ENCODE measurements around the gene RRAS2.
"Not testable (repeated sequence)": the region's sequence is repeated elsewhere in the genome, so short reads cannot be mapped to it uniquely, and the experiment has no call there.

The RRAS2 gene

DNA sequence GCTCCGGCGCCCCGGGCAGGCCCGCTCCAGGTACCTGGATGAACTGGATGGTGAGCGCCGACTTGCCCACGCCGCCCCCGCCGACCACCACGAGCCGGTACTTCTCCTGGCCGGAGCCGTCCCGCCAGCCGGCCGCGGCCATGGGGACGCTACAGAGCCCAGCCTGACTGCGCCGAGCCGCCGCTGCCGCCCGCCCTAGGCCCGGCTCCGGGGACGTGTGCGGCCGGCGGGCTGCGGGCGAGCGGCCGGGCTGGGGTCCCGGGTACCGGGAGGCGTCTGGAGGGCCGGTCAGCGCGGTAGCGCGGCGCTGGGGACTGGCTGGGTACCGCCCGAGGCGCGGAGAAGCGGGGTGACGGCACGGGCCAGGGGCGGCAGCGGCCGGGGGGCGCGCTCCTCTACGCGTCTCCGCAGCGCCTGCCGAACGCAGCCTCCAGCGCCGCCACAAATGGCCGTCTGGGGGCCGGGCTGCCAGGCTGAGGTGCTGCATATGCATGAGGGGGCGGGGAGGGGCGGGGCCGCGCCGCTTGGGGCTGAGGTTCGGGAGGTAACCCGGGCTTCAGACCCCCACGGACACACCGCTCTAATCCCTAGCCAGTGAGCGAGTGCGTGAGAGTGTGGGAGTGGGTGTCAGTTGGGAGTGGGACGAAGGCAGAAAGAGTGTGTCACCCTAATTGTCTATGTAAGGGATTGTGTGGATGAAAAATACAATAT is at the start of gene RRAS2:
RRAS2 (minus strand) TSS at position 455 of the 711 bp plus-strand sequence; CDS start at position 142, 313 bp downstream.
- Histone ChIP-seq H3K27ac (ENCODE audit: low read length) (no peak within 1 kb of the TSS), H3K9me2 (replicated peaks; ENCODE audit: insufficient read depth, low read length) (no peaks in the 10 kb centered on the region), H3K9ac (ENCODE audit: low read length) (peak within 1 kb of the TSS; percentile 65), H3K4me1 (ENCODE audit: low read length) (0 out of 2 replicates have a peak, but pooled peaks cover 6% of the 10 kb centered on the region), H4K20me1 (ENCODE audit: insufficient read depth, low read length) (no peaks in the 10 kb centered on the region), H3K4me2 (ENCODE audit: low read depth, low read length) (peak within 1 kb of the TSS; percentile 80), H3F3A (ENCODE audit: insufficient read depth, low read length) (no peaks in the 10 kb centered on the region), H3K27me3 (replicated peaks; ENCODE audit: insufficient read depth, low read length) (no peaks in the 10 kb centered on the region), H2AFZ (ENCODE audit: low read length) (peak within 1 kb of the TSS; percentile 89), H3K9me3 (replicated peaks; ENCODE audit: insufficient read depth, low read length) (no peaks in the 10 kb centered on the region), H3K79me2 (ENCODE audit: low read length) (peaks cover 21% of the 10 kb centered on the region), H3K4me3 (ENCODE audit: low read length) (peak within 1 kb of the TSS; percentile 85), H3K36me3 (replicated peaks; ENCODE audit: insufficient read depth, low read length) (no peaks in the 10 kb centered on the region)
- DNase-seq = peak; percentile 82
- no peak for TF ChIP-seq CTCF (IDR thresholded peaks at IDR 0.05; ENCODE audit: low read length)
- TF ChIP-seq EZH2phosphoT487 (IDR thresholded peaks at IDR 0.05; ENCODE audit: low read length) = no peak
- no peak for TF ChIP-seq EZH2 (optimal IDR thresholded peaks at IDR 0.05; ENCODE audit: low read depth, low read length)

DNA sequence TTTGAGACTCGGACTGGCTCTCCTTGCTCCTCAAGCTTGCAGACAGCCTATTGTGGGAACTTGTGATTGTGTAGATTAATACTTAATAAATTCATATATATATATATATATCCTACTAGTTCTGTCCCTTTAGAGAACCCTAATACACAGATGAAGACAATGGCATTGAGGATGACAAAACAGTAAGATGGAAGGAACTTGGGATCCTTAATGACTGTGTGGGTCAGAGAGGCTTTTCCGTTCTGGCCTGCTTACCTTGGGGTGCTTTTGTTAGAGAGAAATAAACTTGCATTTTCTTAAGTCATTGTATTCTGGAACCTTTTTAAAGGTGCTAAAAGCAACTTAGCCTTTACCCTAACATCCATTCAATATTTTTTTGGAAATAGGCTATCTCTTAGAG is 49.6 kb upstream of the RRAS2 start:
- Histone ChIP-seq H3K9me2 (replicated peaks; ENCODE audit: insufficient read depth, low read length) (no peaks in the 10 kb centered on the region), H3K4me1 (ENCODE audit: low read length) (no peaks in the 10 kb centered on the region), H3K36me3 (replicated peaks; ENCODE audit: insufficient read depth, low read length) (no peaks in the 10 kb centered on the region), H3K9me3 (replicated peaks; ENCODE audit: insufficient read depth, low read length) (no peaks in the 10 kb centered on the region), H3K79me2 (ENCODE audit: low read length) (no peaks in the 10 kb centered on the region), H3K9ac (ENCODE audit: low read length) (no peak overlapping the region), H3K4me3 (ENCODE audit: low read length) (no peak overlapping the region), H3K27ac (ENCODE audit: low read length) (no peak overlapping the region), H3F3A (ENCODE audit: insufficient read depth, low read length) (no peaks in the 10 kb centered on the region), H4K20me1 (ENCODE audit: insufficient read depth, low read length) (no peaks in the 10 kb centered on the region), H2AFZ (ENCODE audit: low read length) (no peak overlapping the region), H3K4me2 (ENCODE audit: low read depth, low read length) (no peak overlapping the region), H3K27me3 (replicated peaks; ENCODE audit: insufficient read depth, low read length) (no peaks in the 10 kb centered on the region)
- TF ChIP-seq EZH2 (optimal IDR thresholded peaks at IDR 0.05; ENCODE audit: low read depth, low read length) = no peak
- no peak for TF ChIP-seq CTCF (IDR thresholded peaks at IDR 0.05; ENCODE audit: low read length)
- no peak for DNase-seq

GRCh38 chr11:14406116-14406515 is 47.1 kb upstream of the RRAS2 start:
- not testable (repeated sequence) for H3K4me1 ChIP-seq (ENCODE audit: low read length); H3K27me3 ChIP-seq (replicated peaks; ENCODE audit: insufficient read depth, low read length); H3K9me2 ChIP-seq (replicated peaks; ENCODE audit: insufficient read depth, low read length); H3K4me3 ChIP-seq (ENCODE audit: low read length); H3F3A ChIP-seq (ENCODE audit: insufficient read depth, low read length); H2AFZ ChIP-seq (ENCODE audit: low read length); H3K9ac ChIP-seq (ENCODE audit: low read length); DNase-seq; H3K4me2 ChIP-seq (ENCODE audit: low read depth, low read length); H3K79me2 ChIP-seq (ENCODE audit: low read length); H4K20me1 ChIP-seq (ENCODE audit: insufficient read depth, low read length); H3K36me3 ChIP-seq (replicated peaks; ENCODE audit: insufficient read depth, low read length); H3K27ac ChIP-seq (ENCODE audit: low read length); H3K9me3 ChIP-seq (replicated peaks; ENCODE audit: insufficient read depth, low read length)

GRCh38 chr11:14403528-14403927 is 44.5 kb upstream of the RRAS2 start:
- DNase-seq = not testable (repeated sequence)

More at GRCh38 chr11:14403528-14403927, 44.5 kb upstream of the RRAS2 start:
- H2AFZ ChIP-seq (ENCODE audit: low read length); H3K27ac ChIP-seq (ENCODE audit: low read length); H3K4me3 ChIP-seq (ENCODE audit: low read length); H3K79me2 ChIP-seq (ENCODE audit: low read length); H4K20me1 ChIP-seq (ENCODE audit: insufficient read depth, low read length); H3K4me2 ChIP-seq (ENCODE audit: low read depth, low read length); H3F3A ChIP-seq (ENCODE audit: insufficient read depth, low read length); H3K4me1 ChIP-seq (ENCODE audit: low read length); H3K9me2 ChIP-seq (replicated peaks; ENCODE audit: insufficient read depth, low read length); H3K9ac ChIP-seq (ENCODE audit: low read length); H3K27me3 ChIP-seq (replicated peaks; ENCODE audit: insufficient read depth, low read length); H3K36me3 ChIP-seq (replicated peaks; ENCODE audit: insufficient read depth, low read length); H3K9me3 ChIP-seq (replicated peaks; ENCODE audit: insufficient read depth, low read length): not testable (repeated sequence)
